ENCODE measurements around the gene MMP17.

MMP17 gene

DNA sequence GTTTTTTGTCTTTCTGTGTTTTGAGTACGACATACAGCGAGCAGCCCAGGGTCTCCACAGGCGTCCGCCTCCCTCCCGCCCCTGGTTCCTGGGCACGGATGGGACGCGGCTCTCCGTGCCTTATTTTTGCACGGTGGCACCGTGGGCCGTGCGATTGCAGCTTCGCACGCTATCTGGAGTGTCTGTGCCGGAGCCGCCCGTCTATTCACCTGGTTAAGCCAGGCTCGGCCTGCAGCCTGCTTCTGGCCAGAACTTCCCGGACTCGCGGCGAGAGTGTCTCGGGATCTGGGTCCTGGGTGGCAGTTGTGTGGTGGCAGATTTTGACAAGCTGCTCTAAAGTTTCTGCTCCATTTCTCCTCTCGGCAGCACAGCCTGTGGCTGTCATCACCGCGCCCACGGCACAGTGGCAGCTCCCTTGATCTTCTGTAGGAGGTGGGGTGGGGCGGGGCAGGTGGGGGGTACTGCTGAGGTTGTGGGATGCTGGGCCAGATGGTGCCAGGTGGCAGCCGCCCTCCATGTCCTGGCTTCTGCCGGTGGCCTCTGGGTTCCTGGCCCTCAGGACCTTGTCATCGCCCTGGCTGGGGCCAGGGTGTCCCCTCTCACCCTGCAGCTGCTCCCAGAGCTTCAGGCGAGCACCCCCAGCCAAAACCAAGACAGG lies 2.9 kb downstream of the MMP17 start:
- DNase-seq = no peak

DNA sequence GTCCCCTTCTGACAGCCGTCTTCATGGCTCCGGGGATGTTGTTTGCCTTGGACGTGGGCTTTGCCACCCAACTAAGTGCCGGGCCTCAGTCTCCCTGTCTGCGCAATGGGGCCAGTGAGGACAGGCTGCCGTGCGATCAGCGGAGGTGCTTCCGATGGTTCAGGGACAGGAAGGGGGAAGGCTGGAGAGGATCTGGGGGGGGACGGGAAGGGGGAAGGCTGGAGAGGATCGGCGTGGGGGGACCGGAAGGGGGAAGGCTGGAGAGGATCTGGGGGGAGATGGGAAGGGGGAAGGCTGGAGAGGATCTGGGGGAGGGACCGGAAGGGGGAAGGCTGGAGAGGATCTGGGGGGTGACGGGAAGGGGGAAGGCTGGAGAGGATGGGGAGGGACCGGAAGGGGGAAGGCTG lies 3.4 kb downstream of the MMP17 start:
- DNase-seq = no peak

DNA sequence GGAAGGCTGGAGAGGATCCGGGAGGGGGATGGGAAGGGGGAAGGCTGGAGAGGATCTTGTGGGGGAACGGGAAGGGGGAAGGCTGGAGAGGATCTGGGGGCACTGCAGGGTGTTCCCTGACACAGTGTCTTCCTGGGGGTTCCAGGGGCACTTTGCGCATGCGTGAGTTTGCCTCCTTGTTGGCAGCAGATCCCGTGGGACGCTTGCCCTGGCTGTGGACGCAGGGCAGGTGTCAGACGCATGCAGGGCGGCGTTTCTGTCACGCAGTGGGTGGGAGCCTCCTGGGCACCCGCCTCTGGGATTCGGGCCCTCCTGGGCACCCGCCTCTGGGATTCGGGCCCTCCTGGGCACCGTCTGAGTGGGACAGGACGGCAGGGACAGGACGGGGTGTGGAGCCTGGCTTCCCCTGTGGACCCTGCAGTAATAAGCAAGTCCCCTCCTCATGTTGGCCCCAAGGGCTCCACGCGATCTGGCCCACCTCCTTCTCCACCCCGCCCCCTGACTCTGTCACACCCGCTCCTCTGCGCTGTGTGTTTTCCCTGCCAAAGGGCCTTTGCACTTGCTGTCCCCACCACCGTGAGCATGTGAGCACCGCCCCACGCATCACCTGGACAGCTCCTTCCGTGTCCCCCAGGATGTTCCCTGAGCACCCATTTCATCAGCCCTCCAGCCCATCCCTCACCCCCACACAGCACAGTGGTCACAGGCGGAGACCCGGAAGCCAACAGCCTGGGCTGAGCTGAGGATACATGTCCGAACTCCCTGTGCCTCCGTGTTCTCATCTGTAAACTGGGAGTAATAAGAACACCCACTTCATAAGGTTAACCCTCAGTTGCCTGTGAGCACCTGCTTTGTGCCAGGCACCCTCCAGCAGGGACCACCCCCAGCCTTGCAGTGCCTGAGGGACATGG lies 4.4 kb downstream of the MMP17 start:
- no peak for DNase-seq

DNA sequence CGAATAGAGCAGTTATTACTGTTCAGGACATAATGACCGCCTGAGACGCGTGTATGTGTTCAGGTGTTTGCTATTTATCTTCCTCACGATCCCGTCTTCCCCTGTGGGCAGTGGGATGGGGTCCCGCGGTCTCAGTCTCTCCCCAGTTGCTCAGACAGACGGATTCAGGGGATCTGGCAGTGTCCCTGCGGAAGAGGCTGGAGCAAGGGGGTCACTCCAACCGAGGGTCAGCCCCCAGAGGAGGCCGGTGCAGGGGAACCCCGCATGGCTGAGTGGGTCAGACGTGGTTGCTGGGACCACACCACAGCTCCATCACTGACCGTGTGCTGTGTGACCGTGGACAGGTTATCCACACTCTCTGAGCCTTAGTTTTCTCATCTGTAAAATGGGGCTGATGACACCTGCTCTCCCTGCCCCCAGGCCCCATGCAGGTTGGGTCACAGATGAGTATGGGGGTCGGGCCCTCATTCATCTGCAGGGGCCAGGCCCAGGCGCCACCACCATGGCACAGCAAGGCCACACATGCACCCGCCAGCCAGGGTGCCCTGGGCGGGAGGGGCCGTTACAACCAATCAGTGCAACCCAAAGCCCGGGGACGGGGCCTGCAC lies 5.2 kb downstream of the MMP17 start:
- DNase-seq = no peak

DNA sequence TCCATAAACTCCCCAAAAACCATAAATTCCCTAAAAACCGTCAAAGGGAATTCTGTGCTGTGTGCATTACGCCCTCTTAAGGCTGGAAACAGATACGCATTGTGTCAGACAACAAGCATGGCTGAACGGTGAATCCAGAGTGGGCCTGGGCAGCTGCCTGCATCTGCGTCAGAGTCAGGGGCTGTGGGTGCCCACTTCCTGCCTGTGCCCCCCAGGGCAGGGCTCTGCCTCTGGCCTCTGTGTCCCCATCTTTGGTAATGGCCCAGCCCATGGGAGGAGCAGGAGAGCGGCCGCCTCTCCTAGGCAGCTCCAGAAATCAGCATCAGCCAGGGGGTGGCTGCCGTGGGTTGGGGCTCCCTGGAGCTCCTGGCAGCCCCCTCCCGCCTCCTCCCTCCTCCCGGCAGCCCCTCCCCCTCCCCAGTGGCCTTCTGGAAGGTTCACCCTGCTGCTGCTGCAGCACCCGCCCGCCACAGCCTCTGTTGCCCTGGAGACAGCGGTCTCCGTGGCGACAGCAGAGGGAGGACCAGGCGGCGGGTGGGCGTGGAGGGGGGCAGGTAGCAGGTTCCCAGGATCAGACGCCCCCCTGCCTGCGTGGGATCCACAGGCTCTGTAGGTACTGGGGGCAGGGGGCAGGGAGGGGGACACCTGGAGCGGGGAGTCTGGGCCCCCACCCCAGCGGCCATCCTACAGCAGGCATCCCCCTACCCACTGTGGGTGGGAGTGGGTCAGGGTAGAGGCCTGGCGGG lies 5.9 kb downstream of the MMP17 start:
- DNase-seq = no peak

DNA sequence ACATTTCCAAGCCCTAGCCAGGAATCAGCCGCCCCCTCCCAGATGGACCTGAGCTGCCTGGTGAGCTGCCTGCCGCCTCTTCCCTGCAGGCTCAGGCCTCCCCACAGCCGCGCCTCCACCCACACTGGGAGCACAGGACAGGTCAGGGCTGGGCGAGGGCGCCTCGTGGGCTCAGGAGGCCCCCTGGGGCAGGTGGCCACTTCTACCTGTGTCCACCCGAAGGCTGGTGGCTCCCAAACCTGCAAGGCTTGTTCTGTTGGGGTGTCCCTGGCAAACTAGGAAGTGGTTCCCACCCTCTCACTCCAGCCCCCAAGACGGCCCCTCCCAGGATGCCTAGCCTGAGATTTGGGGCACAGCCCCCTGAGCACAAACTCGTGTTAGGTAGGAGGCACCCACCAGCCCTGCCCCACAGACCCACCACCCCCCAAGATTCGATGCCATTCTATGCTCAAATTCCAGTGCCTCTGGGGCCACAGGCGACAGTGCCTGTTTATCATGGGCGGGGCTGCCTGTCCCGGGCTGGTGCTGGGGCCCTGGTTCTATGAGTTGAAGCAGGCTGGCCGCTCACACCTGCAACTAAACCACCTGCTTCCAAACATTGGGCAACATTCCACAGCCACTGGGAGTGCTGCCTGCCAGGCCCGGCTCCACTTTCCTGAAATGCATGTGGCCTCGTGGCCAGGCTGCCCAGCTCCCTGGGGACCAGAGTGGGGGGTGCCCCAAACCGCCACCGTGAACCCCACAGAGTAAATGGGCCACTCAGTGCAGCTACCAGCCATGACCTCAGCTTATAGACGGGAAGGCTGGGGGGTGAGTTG lies 6.8 kb downstream of the MMP17 start:
- no peak for DNase-seq

DNA sequence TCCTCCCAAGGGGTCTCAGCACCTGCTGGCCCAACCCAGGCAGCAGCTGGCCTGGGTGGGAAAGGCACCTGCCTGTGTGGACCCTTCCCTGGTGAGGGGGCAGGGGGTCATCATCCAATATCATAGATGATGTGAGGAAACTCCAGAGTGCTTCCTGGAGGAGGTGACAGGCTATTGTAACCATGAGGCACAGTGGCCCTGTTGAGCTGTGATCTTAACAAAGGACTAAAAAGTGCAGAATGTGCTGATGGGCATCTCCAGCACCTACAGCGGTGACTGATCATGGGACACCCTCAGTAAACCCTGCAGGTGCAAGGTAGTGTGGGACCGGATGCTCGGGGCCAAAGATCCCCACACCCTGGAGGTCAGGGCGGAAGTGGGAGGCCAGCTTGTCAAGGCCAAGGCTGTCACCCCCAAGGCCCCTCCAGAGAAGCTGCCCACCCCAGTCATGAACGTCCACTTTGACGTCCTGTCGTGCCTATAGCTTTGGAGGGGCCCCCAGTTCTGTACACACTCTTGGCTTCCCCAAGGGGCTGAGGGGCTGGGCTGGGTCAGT lies 7.5 kb downstream of the MMP17 start:
- no peak for DNase-seq

DNA sequence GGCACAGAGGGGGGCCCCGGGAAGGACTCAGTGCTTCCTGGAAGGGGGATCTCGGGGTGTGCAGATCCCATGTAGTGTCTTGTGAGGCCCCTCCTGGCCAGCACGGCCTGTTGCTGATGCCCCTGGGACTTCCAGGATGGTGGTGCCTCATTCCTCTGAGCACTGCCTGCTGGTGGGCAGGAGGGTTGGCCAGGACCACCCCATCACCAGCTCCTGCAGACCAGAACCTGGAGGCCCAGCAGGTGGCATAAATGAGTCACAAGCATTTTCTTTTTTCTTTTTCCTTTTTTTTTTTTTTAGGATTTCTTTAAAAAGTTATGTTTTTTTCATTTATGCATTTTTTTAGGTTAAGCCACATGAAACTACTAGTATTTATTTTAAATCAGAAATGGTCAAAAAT lies 8.0 kb downstream of the MMP17 start:
- no peak for DNase-seq

DNA sequence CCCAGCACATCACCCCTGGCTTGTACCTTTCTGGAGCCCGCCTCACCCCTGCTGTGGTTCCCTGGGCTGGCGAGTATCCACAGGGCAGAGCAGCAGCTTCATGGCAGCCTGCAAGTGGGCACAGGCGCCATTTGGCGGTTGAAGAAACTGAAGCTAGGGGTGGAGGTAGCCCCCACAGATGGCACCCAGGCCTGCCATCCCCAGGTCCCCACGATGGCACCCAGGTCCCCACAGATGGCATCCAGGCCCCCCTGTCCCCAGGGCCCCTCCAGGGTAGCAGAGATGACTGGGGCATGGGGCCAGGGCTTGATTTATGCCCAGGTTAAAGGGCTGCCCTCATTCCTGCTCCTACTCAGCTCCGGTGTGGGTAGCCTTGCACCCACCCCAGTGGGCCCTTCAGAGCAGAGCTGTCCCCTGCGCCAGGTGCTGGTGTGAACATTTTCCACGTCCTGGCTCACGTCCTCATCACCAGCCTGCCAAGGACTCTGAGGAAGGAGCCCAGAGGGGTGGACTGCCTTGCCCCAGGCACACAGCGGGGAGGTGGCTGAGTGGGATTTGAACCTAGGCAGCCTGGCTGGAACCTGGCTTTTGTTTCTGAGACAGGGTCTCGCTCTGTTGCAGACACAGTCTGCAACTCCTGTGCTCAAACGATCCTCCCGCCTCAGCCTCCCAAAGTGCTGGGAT lies 8.7 kb downstream of the MMP17 start:
- no peak for DNase-seq

DNA sequence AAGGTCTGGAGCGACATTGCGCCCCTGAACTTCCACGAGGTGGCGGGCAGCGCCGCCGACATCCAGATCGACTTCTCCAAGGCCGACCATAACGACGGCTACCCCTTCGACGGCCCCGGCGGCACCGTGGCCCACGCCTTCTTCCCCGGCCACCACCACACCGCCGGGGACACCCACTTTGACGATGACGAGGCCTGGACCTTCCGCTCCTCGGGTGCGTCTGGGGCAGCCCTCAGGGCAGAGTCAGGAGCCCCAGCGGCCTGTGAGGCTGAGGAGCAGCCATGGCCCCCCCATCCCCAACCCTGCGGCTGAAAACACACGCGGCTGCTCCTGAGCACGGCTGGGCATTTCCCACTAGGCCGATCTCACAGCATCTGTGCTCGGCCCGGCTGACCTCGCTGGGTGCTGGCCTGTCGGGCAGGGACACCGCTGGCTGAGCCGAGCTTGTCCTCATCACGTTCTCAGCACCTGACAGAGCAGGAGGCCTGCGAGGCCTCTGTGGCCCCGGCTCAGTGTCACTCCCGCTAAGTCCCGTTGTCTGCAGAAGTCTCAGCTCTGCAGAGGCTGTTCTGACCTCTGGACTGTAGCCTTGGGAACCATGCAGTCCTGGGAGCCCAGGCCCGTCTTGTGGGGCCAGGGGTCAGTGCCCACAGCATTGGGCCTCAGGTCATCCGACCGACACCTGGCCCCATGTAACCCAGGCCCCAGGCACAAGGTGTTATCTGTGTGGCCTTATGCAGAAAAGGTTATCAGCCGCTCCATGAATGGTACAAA lies 12.6 kb downstream of the MMP17 start:
- no peak for DNase-seq

DNA sequence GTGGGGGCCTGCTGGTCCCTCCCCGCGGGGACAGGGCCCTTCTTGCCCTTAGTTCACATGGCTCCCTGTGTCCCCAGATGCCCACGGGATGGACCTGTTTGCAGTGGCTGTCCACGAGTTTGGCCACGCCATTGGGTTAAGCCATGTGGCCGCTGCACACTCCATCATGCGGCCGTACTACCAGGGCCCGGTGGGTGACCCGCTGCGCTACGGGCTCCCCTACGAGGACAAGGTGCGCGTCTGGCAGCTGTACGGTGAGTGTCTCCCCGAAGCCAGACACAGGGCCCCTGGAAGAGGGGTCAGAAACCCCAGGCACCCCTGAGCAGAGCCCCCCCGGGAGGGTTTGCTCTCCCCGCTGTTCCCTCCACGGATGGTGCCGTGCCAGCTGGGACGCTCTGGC lies 13.4 kb downstream of the MMP17 start:
- no peak for DNase-seq

DNA sequence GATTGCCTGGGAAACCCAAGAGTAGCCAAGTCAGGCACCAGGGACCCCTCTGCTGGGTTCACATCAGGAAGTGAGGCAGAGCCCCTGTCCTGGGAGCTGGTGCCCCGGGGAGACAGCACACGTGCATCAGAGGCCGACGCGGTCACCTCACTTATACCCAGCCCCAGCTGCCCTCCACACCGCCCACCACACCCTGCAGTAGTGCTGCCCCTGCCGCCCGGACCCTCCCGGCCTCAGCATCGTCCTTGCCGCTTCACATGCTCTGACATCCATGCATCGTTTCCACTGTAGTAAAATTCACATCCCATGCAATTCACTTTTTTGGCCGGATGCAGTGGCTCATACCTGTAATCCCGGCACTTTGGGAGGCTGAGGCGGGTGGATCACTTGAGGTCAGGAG lies 14.0 kb downstream of the MMP17 start:
- DNase-seq = no peak

DNA sequence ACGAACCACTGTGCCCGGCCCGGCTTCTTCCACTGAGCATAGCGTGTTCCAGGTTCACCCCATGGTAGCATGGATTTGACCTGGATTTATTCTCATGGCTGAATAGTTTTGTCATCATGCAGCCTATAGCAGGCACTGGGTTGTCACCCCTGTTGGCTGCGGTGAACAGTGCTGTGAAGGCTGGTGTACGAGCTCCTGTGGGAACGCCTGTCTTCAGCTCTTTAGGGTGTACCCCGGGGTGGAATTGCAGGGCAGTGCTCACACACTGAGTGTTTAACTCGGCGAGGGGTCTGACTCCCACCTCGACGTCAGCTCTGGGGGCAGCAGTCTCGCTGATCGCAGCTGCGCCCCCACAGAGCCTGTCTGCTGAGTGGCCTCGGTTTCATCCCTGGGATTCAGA lies 15.3 kb downstream of the MMP17 start:
- DNase-seq = no peak

DNA sequence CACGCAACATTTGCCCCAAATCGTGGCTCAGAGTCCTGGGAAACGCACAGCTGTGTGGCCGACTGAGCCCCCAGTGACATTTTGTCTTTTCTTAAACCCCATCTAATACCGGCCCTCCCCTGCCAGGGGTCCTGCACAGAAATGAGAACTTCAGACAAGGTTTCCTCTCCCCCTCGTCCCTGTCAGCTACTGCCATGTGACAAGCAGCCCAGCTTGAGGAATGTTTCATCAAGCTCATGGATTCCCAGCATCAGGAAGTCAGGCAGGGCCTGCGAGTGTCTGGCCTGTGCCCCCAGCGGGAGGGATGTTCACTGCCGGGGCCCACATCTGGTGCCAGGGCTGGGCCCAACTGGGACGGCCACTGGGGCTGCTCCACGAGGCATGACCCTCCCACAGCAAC lies 15.9 kb downstream of the MMP17 start:
- DNase-seq = no peak

DNA sequence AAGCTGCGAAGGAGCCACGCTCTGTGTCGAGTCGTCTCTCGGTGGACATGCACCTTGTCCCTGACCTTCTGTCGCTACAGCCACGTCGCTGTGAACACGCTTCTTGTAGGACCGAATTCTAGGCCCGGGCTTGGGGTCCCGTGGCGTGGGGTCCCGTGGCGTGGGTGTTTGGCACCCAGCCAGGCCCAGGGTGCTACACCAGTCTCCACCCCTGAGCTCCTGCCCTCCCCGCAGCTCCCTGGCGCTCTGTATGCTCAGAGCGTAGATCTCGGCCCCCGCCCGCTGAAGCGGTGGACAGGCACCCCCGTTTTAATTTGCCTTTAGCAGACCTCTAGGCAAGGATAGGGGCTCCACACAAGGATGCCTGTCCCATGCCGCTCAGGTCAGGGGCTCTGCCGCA lies 16.5 kb downstream of the MMP17 start:
- DNase-seq = no peak

DNA sequence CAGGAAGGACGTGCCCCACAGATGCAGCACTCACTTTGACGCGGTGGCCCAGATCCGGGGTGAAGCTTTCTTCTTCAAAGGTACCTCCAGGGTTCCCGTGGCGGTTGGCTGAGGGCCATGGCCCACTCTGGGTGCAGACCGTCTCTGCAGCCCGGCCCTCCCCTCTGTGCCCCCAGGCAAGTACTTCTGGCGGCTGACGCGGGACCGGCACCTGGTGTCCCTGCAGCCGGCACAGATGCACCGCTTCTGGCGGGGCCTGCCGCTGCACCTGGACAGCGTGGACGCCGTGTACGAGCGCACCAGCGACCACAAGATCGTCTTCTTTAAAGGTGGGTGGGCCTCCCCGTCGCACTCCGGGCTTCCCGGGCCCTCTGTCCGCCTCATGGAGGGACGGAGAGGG lies 16.9 kb downstream of the MMP17 start:
- no peak for DNase-seq

DNA sequence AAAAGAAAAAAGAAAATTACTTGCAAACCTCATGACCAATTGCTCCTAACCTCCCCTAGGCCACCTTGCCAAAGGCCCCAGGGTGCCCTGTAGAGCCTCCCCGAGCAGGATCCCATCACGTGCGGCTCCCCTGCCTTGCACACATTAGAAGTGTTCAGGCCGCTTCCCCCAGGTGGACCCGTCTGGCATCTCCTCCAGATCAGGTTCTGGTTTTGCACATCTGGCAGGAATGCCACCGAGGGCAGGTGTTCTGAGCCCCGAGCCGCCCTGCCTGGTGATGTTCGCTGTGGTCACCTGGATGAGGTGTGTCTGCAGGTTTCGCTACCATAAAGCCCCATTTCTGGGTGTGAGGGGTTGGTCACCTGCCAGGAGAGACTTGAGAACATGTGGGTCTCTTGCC lies 19.3 kb downstream of the MMP17 start:
- no peak for DNase-seq

DNA sequence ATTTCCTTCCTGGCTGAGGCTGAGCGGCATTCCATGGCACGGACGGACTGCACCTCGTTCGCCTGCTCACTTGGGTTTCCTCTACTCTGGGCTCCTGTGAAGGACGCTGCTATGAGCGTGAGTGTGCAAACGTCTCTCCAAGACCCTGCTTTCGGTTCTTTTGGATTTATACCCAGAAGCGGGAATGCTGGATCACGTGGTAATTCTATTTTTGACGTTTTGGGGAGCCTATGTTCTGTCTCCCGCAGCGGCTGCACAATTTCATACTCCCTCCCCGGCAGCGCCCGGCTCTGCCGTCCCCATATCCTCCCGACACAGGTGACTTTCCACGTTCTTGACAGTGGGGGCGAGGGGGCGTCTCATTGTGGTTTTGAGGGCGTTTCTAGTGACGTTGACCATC lies 20.6 kb downstream of the MMP17 start:
- DNase-seq = no peak

DNA sequence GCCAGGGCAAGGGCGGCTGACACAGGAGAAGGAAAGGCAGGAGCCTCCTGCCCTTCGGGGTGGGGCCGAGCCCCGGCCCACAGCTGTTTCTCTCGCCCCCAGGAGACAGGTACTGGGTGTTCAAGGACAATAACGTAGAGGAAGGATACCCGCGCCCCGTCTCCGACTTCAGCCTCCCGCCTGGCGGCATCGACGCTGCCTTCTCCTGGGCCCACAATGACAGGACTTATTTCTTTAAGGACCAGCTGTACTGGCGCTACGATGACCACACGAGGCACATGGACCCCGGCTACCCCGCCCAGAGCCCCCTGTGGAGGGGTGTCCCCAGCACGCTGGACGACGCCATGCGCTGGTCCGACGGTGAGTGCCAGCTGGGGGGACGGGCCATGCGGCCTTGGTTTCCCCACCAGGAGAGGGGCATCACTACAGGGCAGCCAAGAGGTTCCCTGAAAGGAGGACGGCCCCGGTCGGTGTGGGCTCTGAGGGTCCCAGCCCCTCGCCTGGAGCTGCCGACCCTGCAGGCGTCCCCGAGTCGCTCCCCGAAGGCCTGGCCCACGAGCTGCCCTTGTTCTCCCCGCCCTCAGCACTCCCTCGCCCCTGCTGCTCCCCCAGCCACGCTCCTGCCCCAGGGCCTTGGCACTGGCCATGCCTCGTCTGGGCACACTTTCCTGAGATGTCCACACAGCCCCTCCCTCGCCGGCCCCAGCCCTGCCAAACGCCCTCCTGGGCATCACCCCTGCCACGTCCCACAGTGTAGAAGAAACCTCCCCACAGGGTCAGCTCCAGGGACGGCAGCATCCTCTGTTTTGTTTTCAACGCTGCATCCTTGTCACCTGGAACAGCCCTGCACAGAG lies 21.7 kb downstream of the MMP17 start:
- DNase-seq = no peak

Data from suppressor macrophage treated with lipopolysaccharide for 4 hours (primary cell).